Activated CD4-positive, alpha-beta memory T cell treated with anti-CD3 and anti-CD28 coated beads for 36 hours (primary cell): ENCODE data around the gene CA9. TPM values are rescaled to one million over a fixed set of nuclear protein-coding genes. Genes with fewer than 3 reads are reported as not detected.

ENCODE experiments used
- CTCF ChIA-PET: fragments of 350-600 bp; sonication (Branson Sonifier 250); formaldehyde crosslinking; loops from one replicate; lab custom pipeline; 2021; ENCODE audit warnings: antibody characterized with exemption, inconsistent platforms; lab: Charles Lee
- POLR2A ChIA-PET: fragments of 350-600 bp; sonication (Branson Sonifier 250); formaldehyde crosslinking; loops from one replicate; lab custom pipeline; 2021; ENCODE audit warnings: antibody characterized with exemption; lab: Charles Lee
- DNase-seq: peaks from one replicate; pipeline ENCODE4 v3.0.0-alpha.2; 2020
- H3K27ac Mint-ChIP-seq: one replicate; pipeline ENCODE4 v1.8.0; 2021; ENCODE audit warnings: mixed read lengths
- H3K27me3 Mint-ChIP-seq: one replicate; pipeline ENCODE4 v1.8.0; 2021; ENCODE audit warnings: mixed read lengths
- H3K36me3 Mint-ChIP-seq: one replicate; pipeline ENCODE4 v1.8.0; 2021; ENCODE audit warnings: mixed read lengths
- H3K4me1 Mint-ChIP-seq: one replicate; pipeline ENCODE4 v1.8.0; 2021; ENCODE audit warnings: low read depth, mixed read lengths
- H3K4me3 Mint-ChIP-seq: one replicate; pipeline ENCODE4 v1.8.0; 2021; ENCODE audit warnings: mild to moderate bottlenecking, mixed read lengths
- H3K9me3 Mint-ChIP-seq: one replicate; pipeline ENCODE4 v1.8.0; 2021; ENCODE audit warnings: mixed read lengths
- intact Hi-C: fragments of 100-400 bp; cut with micrococcal nuclease; formaldehyde crosslinking; loops from one replicate; pipeline ENCODE4 v1.15.1; 2023
- total RNA-seq, 2 experiments: library from RNA; stranded (reverse); gene quantifications; one replicate each; pipeline ENCODE4 v1.2.3, GENCODE V29; 2021

CA9 gene
- total RNA-seq, 2 experiments from 2014 or later, result 0.90 to 1.6 TPM

DNA sequence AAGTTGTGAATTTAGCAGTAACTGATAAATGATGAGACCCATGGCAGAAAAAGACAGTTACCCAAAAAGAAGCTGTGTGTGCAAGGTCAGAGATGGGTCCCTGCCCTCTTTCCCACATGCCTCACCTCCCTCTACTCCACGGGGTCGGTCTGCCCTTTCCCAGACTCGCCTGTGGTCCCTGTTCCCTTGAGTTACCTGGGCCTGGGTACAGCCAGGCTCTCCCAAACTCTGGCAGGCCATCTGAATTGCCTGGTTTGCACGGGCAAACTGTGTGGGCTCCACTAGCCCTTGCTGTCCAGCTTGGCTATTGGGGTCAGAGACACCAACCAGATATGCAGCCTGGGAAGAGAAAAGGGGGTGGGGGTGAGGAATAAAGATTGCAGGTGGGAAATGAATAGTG is 34.4 kb downstream of the CA9 start:
- Mint-ChIP-seq H3K4me3 (no peak overlapping the region), H3K9me3 (no peaks in the 10 kb centered on the region), H3K36me3 (peaks cover 70% of the 10 kb centered on the region), H3K4me1 (peaks cover 15% of the 10 kb centered on the region), H3K27ac (no peak overlapping the region), H3K27me3 (no peaks in the 10 kb centered on the region)
- CTCF ChIA-PET, result interaction anchor here (1.7 to 2.8 kb wide), 2 partner anchors 12 to 97 kb away, joined by 5 to 9 read pairs; no protein-coding TSS in a partner anchor
- intact Hi-C loops, result no loop called here
- POLR2A ChIA-PET, result no interaction called here
- DNase-seq, result no peak

DNA sequence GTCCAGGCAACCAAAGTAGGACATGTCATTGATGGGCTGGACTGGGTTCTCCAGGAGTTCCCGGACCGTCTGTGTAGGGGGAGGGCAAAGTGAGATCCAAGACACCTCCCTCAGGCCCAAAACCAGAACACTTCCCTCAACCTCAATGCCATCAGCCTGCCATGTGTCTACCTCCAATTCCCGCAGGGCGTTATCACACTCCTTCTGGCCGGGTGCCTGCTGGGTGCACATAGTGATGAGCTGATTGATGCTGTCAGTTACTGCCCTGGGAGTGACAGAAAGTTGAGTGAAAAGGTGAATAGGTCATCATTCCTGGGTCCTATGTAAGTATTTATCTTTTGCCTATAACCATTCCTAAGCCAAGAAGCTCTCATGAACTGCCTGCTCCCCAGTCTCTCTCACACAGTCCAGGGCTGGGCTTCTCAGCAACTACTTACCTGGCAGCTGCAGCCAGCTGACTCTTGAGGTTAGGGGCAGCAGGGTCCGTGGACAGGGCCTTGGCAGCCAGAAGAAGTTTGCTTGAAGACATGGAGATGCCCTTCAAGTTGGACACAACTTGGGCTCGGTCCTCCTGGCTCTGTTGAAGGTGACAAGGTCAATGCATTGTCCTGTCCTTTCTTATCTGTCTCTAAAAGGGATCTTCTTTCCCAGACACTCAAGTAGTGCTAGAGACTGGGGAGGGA is 37.2 kb downstream of the CA9 start:
- H3K4me3 Mint-ChIP-seq, result no peak overlapping the region
- no peak overlapping the region for H3K27ac Mint-ChIP-seq
- H3K9me3 Mint-ChIP-seq, result no peaks in the 10 kb centered on the region
- CTCF ChIA-PET, result interaction anchor here (1.3 to 6.5 kb wide), 2 partner anchors 14 to 15 kb away, joined by 4 to 55 read pairs; no protein-coding TSS in a partner anchor
- intact Hi-C loops, result no loop called here
- peaks cover 15% of the 10 kb centered on the region for H3K4me1 Mint-ChIP-seq
- H3K36me3 Mint-ChIP-seq, result peaks cover 69% of the 10 kb centered on the region
- POLR2A ChIA-PET, result no interaction called here
- no peak for DNase-seq
- H3K27me3 Mint-ChIP-seq, result no peaks in the 10 kb centered on the region

DNA sequence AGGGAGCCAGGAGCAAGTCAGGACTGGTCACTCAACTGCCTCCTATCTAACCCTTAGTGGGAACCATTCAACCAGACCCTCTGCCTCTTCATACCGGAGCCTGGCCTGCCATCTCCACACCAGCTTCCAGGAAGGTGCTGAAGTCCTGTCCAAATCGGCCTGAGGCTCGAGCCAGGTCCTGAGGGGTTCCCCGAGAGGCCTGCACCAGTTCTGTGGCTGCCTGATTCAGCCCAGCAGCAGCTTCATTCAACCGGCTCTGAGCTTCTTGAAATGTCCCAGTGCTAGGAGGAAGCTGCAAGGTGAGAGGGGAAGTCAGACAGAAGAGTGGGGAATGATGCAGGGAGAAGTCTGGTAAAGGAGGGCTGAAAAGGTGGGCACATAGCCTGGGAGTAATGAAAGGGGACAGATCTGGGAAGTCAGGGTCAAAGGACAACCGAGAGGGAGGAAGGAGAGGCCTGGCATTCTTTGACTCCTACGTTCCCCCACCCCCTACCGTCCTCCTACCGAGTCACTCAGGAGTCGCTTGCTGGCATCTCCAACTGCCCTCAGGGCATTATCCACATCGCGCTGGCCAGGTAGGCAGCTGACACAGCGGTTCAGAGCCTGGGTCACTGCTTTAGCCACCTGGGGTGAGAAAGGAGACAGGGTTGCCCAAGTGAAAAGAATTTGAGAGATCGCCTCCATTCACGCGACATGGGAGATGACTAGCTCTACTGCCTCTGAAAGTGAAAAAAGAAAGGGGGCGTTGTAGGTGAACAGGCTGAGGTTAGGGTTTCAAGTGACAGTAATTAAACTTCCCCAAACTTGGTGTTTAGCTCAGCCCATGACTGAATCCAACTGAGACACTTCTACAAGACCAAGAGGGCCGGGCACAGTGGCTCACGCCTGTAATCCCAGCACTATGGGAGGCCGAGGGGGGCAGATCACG is 38.0 kb downstream of the CA9 start:
- H3K4me3 Mint-ChIP-seq, result no peak overlapping the region
- intact Hi-C loops, result no loop called here
- no peaks in the 10 kb centered on the region for H3K9me3 Mint-ChIP-seq
- no peak overlapping the region for H3K27ac Mint-ChIP-seq
- CTCF ChIA-PET, result interaction anchor here (1.0 to 6.5 kb wide), 6 partner anchors 12 to 108 kb away, joined by 3 to 55 read pairs (median 4); partner anchors contain the start of genes GBA2 and RGP1
- POLR2A ChIA-PET, result no interaction called here
- H3K36me3 Mint-ChIP-seq, result peaks cover 68% of the 10 kb centered on the region
- H3K4me1 Mint-ChIP-seq, result peaks cover 15% of the 10 kb centered on the region
- no peak for DNase-seq
- no peaks in the 10 kb centered on the region for H3K27me3 Mint-ChIP-seq

DNA sequence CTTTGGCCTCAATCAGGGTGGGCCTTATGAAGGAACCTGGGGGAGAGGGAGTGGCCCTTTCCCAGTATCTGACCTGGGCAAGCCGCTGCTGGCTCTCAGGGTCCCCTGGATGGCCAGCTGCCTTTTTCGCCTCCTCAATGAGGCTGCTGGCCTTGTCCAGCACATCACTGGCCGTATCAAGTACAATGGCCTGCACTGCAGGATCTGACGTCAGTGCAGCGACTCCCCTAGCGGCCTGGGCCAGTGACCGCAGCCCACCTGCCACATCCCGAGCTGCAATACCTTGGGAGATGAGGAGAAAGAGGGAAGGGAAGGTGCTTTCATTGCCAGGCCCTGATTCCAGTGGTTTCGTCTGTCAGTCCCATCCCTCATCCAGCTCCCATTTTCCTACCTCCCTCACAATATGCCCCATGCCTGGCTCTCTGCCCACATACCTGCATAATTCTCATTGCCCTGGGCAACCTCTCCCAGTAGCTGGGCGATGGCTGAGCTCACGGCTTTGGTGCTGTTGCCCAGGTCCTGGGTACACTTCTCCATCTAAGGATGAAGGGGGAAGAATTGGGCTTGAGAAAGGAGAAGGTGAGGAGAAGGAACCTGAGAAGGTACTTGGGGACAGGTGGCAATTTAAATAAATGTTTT is 39.2 kb downstream of the CA9 start:
- CTCF ChIA-PET, result interaction anchor here (0.5 to 6.5 kb wide), 6 partner anchors 9 to 36 kb away, joined by 3 to 55 read pairs (median 4); partner anchors contain the start of genes GBA2 and RGP1
- H3K4me3 Mint-ChIP-seq, result no peak overlapping the region
- no peaks in the 10 kb centered on the region for H3K27me3 Mint-ChIP-seq
- intact Hi-C loops, result no loop called here
- no peak for DNase-seq
- POLR2A ChIA-PET, result no interaction called here
- H3K9me3 Mint-ChIP-seq, result no peaks in the 10 kb centered on the region
- peaks cover 64% of the 10 kb centered on the region for H3K36me3 Mint-ChIP-seq
- peaks cover 15% of the 10 kb centered on the region for H3K4me1 Mint-ChIP-seq
- peak overlapping the region; percentile 18 for H3K27ac Mint-ChIP-seq

DNA sequence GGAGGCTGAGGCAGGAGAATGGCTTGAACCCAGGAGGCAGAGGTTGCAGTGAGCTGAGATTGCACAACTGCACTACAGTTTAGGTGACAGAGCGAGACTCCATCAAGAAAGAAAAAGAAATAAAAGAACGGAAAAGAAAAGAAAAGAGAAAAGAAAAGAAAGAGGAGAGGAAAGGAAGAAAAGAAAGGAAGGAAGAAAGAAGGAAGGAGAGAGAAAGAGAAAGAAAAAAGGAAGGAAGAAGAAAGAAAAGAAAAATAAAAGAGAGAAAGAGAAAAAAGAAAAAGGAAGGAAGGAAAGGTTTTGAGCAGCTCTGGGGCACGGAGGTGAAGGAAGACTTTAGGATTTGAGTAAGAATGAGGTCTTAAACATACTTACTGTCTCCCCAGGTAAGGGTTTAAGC is 39.9 kb downstream of the CA9 start:
- intact Hi-C loops, result no loop called here
- ChIA-PET CTCF (interaction anchor here (1.3 to 6.5 kb wide), 3 partner anchors 17 to 35 kb away, joined by 3 to 55 read pairs (median 3); partner anchors contain the start of genes GBA2 and RGP1), POLR2A (no interaction called here)
- no peaks in the 10 kb centered on the region for H3K27me3 Mint-ChIP-seq
- DNase-seq, result no peak
- H3K4me3 Mint-ChIP-seq, result no peak overlapping the region
- no peaks in the 10 kb centered on the region for H3K9me3 Mint-ChIP-seq
- peaks cover 15% of the 10 kb centered on the region for H3K4me1 Mint-ChIP-seq
- H3K36me3 Mint-ChIP-seq, result peaks cover 64% of the 10 kb centered on the region
- no peak overlapping the region for H3K27ac Mint-ChIP-seq

DNA sequence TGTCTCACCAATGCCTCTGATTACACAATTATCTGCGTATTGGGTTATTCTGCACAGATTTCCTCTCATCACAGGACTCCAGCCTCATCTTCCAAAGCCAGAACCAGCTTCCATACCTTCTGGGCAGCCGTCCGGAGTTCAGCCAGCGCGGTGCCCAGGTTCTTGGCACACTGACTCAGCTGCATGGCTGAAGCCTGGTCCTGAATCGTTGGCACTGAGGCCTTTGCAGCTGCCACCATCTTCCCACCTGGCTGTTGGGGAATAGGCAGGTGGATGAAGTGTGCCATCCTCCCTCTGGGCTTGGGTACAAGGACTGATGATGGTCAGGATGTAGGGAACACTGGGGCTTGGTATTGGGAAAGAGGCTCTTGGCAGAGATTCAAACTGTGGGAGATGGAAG is 40.4 kb downstream of the CA9 start:
- ChIA-PET CTCF (interaction anchor here (0.9 to 6.5 kb wide), 3 partner anchors 18 to 56 kb away, joined by 3 to 55 read pairs (median 4); partner anchors contain the start of genes CCDC107 and RMRP), POLR2A (no interaction called here)
- Mint-ChIP-seq H3K36me3 (peaks cover 61% of the 10 kb centered on the region), H3K4me1 (peaks cover 15% of the 10 kb centered on the region), H3K9me3 (no peaks in the 10 kb centered on the region), H3K27ac (no peak overlapping the region), H3K27me3 (no peaks in the 10 kb centered on the region), H3K4me3 (no peak overlapping the region)
- no peak for DNase-seq
- intact Hi-C loops, result no loop called here

DNA sequence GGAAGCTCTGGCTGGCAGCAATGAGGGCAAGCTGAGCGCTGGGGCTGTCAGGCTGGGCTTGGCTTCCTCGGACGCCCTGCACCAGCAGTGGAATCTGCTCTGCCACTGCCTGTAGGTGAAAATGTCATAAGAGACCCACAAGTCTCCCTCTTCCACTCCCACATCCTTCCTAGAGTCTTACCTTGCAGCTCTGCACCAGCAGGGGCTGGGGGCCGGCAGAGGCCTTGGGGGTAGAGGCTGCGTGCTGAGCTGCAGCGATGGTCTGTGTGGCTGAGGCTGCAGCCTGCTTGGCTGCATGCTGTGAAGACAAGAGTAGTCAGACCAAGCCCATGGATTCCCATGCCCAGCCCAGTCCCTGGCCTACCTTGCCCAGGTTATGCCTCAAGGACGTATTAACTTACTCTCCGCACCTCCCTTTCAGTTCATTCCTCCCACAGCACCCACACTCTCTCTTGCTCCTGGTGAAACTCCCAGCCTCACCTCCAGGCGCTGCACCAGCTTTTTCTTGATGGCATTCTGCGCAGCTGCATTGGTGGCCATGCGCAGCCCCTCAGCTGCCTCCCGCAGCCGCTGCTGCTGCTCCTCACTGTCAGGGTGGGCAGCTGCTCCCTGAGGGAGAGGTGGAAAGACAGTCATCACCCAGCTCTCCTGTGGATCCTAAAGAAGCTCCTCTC is 41.0 kb downstream of the CA9 start:
- no peaks in the 10 kb centered on the region for H3K9me3 Mint-ChIP-seq
- CTCF ChIA-PET, result interaction anchor here (0.7 to 6.5 kb wide), 4 partner anchors 18 to 103 kb away, joined by 3 to 55 read pairs (median 4); partner anchors contain the start of genes CCDC107 and RMRP
- DNase-seq, result no peak
- H3K4me3 Mint-ChIP-seq, result no peak overlapping the region
- intact Hi-C loops, result no loop called here
- H3K27ac Mint-ChIP-seq, result peak overlapping the region; percentile 4
- peaks cover 65% of the 10 kb centered on the region for H3K36me3 Mint-ChIP-seq
- no peaks in the 10 kb centered on the region for H3K27me3 Mint-ChIP-seq
- H3K4me1 Mint-ChIP-seq, result peaks cover 15% of the 10 kb centered on the region
- POLR2A ChIA-PET, result interaction anchor here (1.4 kb wide), 1 partner anchor 13 kb away, joined by 5 read pairs; no protein-coding TSS in a partner anchor

DNA sequence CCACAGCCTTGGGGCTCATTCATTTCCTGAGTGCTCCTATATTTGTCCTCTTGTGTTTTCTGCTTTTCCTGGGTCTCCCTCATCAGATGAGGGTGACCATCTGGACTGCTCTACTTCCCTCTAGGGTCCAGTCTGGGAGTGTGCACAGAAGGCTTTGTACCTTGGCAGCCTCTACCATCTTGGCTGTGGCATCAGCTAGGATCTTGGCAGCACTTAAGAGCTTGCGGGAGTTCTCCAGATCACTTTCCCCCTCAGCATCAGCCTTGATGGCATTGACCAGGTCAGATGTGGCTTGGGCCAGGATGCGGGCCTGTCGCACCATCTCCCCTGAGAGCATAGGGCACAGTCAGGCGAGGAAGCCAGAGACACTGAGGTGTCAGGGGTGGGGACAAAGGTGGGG is 42.5 kb downstream of the CA9 start:
- Mint-ChIP-seq H3K27me3 (no peaks in the 10 kb centered on the region), H3K9me3 (no peaks in the 10 kb centered on the region), H3K36me3 (peaks cover 61% of the 10 kb centered on the region), H3K27ac (no peak overlapping the region), H3K4me1 (peaks cover 15% of the 10 kb centered on the region), H3K4me3 (no peak overlapping the region)
- no peak for DNase-seq
- intact Hi-C loops, result no loop called here
- CTCF ChIA-PET, result interaction anchor here (6.5 kb wide), 1 partner anchor 20 kb away, joined by 55 read pairs; no protein-coding TSS in a partner anchor
- POLR2A ChIA-PET, result interaction anchor here (0.9 to 1.4 kb wide), 2 partner anchors 12 to 20 kb away, joined by 3 to 5 read pairs; no protein-coding TSS in a partner anchor

DNA sequence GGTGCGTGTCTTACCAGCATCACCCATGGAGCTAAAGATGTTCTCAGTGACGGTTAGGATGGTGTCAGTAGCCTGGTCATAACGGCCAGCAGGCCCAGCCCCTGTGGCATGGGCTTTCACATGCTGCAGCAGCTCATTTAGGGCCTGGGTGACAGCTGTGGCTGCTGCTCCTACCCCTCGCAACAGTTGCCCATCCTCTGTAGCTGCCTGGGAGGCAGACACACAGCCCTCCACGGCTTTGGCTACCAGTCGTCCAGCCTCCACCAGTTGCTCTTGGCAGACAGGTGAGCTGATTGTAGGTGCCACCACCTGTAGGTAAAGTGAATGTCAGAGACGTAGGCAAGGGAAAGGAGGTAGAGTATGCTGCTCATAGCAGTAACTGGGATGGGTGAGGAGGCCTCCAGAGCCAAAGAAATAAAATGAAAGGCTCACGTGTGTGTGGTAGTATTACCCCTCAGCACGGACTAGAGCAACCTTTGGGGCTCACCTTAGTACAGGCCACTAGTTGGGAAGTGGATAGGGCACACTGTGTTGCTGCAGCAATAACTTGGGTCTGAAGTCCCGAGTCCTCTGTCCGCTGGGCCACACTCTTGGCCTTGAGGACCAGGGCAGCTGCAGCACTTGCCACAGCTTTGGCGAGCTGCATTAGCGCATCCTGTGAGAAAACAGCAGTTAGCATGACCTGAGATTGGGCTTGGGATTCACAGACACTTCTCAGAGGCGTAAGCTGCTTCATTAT is 43.6 kb downstream of the CA9 start:
- H3K27me3 Mint-ChIP-seq, result no peaks in the 10 kb centered on the region
- ChIA-PET CTCF (interaction anchor here (0.6 to 6.5 kb wide), 6 partner anchors 14 to 106 kb away, joined by 3 to 55 read pairs (median 3); partner anchors contain the start of gene TLN1), POLR2A (interaction anchor here (0.9 kb wide), 1 partner anchor 21 kb away, joined by 3 read pairs; no protein-coding TSS in a partner anchor)
- intact Hi-C loops, result no loop called here
- no peak overlapping the region for H3K27ac Mint-ChIP-seq
- no peak for DNase-seq
- no peak overlapping the region for H3K4me3 Mint-ChIP-seq
- peaks cover 67% of the 10 kb centered on the region for H3K36me3 Mint-ChIP-seq
- no peaks in the 10 kb centered on the region for H3K9me3 Mint-ChIP-seq
- peaks cover 7% of the 10 kb centered on the region for H3K4me1 Mint-ChIP-seq

DNA sequence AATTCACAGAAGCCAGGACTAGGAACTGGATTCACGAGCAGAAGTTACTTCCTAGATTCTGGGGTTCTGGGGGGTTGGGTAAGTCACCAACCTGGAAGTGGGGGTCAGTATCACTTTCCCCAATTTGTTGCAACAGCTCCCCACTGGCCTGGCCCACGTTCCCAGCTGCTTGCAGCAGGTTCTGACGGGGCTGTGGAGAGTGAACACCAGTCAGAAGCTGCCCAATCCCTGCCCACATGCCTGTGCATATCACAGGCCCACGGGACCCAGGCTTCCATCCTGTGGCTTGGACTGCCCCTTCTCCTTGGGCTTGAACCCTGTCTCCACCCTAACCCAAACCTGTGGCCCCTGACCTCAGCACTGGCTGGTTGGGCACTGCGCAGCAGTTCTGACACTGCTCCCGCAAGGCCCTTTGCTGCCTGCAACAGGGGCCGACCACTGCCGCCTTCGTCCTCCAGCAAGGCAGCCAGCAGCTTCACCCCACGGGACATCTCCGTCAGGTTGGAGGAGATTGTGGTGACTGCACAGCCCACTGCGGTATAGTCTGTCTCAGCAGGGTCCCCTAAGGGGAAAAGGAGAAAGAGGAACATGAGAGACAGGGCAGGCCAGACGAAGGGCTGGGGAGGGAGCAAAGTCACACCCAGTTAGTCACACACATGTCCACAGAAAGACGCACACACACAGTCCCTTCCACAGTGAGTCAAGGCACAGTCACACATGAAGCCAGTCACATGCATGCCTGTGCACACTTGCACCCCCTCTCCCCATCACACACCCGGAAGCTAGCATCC is 45.2 kb downstream of the CA9 start:
- Mint-ChIP-seq H3K9me3 (no peaks in the 10 kb centered on the region), H3K36me3 (peaks cover 64% of the 10 kb centered on the region), H3K4me3 (no peak overlapping the region), H3K27me3 (no peaks in the 10 kb centered on the region), H3K27ac (no peak overlapping the region), H3K4me1 (no peaks in the 10 kb centered on the region)
- ChIA-PET CTCF (interaction anchor here (0.8 to 1.5 kb wide), 2 partner anchors 9 to 22 kb away, joined by 3 read pairs; no protein-coding TSS in a partner anchor), POLR2A (no interaction called here)
- no peak for DNase-seq
- intact Hi-C loops, result no loop called here
